ENCODE data around the gene ZSCAN2.
A peak's percentile ranks its signal among the peaks of the same experiment; 100 is the strongest.
"Not testable (repeated sequence)": the region's sequence is repeated elsewhere in the genome, so short reads cannot be mapped to it uniquely, and the experiment has no call there.

ZSCAN2 gene

DNA sequence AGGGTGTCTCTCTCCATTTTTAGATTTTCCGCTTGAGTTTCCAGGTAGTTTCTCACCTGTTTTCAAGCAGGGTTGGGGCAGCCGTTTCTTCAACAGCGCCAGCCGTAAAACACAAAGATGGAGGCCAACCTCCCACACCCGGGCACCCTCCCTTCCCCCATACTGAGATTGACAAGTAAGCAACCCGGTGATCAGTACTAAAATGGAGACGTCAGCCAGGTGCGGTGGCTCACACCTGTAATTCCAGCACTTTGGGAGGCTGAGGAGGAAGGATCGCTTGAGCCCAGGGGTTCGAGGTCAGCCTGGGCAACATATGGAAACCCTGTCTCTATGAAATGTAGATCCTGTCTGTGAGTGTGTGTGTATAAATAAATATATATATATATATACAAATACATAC is 903 bp upstream of the ZSCAN2 start:
- DNase-seq, result no peak

DNA sequence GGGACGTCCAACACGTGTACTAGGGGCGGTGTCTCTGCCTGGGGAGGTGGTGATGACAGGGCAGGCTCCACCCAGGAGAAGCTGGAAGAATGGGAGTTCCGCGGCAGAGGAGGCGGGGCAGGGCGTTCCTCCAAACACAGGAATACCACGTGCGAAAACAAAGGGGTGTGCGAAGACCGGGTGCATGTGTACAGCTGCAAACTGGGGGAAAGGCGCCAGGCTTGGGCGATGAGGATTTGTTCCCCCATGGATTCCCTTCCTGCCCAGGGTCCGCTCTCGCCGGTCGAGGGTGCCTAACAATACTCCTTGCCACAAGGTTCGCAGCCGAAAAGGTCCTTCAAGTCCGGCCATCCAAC is 500 bp upstream of the ZSCAN2 start:
- peak; percentile 80 for DNase-seq

DNA sequence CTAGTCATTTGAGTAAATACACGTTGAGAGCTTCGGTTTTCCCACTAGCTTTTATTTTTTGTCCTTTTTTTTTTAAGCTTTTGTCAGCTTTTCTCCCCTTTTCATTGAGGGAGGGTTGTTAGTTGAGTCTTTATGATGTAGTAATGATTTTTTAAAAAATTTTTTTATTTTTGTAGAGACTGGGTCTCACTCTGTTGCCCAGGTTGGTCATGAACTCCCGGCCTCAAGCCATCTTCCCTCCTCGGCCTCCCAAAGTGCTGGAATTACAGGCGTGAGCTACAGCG is 688 bp downstream of the ZSCAN2 start:
- DNase-seq, result no peak

DNA sequence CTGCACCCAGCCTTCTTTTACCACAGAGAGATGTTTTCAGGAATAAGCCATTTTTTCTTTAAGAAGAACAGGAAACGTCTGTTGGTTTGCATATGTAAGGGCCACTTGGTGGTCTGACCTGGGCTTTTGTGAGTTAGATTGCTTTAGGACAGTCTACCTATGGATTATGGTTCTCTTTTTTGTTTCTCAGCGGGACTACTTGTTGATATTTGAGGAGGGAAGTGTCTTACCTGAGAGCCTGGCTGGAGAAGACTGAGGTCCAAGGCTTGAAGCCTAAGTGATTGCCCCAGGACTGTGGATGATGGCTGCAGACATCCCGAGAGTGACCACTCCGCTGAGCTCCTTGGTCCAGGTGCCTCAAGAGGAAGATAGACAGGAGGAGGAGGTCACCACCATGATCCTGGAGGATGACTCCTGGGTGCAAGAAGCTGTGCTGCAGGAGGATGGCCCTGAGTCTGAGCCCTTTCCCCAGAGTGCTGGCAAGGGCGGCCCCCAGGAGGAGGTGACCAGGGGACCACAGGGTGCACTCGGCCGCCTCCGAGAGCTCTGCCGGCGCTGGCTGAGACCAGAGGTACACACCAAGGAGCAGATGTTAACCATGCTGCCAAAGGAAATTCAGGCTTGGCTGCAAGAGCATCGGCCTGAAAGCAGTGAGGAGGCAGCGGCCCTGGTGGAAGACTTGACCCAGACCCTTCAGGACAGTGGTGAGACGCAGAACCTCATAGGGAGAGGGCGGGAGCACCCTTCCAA is 3.0 kb downstream of the ZSCAN2 start:
- DNase-seq, result no peak

DNA sequence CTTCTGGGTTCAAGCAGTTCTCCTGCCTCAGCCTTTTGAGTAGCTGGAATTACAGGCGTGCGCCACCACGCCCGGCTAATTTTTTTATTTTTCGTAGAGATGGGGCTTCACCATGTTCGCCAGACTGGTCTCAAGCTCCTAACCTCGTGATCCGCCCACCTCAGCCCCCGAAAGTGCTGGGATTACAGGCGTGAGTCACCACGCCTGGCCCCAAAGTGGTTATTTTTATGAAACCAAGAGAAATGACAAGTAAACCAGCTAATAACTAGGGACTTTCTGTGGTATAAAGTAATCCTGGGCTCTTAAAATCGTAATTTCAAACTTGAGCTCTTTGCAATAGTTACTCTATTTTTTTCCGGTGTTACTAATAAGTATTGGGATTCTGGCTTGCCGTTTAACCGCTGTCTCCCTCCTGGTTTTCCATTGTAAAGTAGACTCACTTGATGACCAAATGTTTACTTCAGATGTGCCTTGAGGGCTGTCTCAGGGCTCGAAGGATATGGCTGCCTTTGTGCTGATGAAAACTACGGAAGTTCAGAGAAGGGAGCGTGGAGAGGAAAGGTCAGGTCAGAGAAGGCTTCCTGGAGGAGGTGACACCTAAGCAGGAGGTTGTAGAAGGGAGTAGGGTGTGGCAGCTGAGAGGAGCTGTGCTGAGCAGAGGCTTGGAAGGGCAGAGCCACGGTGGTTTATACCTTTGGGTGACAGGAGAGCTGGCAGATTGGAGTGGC is 4.2 kb downstream of the ZSCAN2 start:
- DNase-seq, result no peak

DNA sequence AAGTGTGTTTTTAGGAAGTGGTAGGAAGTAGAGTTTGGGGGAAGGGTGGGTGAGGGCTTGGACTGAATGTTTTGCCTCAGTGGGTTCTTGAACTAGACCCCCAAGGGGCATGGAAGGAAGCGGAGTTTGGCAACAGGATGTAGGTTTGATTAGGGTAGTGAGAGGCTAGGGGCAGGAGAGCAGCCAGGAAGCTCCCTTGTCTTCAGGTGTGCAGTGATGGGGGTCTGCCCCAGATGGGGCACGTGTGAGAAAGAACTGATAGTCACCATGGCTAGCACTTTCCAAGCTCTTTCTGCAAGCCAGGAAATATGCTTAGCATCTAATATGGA is 4.7 kb downstream of the ZSCAN2 start:
- no peak for DNase-seq

DNA sequence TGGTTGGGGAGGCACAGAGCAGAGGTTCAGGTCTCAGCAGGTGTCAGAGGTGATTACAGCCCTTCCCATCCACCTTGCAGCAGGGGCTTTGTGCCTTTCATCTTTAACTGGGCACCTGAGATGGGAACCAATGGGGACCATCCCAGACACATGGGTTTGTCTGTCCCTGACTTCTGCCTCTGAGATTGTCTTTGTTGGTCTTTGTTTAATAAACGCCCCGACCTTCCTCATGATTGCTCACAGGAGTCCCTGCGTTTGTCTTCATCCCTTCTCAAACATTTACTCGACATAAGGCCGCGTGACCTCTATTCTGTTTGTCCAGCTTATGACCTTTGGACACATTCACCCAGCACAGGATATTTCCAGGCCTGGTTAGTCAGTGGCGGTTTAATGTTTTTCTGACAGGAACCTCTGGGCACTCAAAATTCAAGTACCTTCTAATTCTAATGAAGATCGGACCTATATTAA is 5.9 kb downstream of the ZSCAN2 start:
- DNase-seq, result no peak

DNA sequence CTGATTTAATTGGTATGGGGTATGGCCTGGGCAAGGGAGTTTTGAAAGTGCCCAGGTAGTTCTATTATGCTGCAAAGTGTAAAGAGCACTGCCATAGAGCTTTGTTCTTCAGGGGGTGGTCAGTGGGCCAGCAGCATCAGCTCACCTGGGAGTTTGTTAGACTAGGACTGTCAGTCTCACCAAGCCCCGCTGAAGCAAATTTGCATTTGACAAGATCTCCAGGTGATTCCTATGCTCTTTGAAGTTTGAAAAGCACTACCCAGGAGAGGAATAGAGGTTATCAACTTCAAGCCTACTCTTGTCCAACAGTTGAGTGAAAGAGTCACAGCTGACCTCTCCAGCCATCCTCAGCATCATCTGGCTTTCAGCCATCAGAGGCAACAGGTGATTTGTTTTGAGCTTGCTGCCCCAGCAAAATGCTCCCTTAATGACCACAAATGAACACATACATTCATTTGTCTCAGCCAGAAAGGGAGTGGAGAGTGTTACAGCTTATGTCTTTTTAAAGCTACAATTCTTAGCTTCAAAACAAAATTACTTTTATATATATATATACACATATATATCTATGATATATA is 8.0 kb downstream of the ZSCAN2 start:
- DNase-seq, result no peak

DNA sequence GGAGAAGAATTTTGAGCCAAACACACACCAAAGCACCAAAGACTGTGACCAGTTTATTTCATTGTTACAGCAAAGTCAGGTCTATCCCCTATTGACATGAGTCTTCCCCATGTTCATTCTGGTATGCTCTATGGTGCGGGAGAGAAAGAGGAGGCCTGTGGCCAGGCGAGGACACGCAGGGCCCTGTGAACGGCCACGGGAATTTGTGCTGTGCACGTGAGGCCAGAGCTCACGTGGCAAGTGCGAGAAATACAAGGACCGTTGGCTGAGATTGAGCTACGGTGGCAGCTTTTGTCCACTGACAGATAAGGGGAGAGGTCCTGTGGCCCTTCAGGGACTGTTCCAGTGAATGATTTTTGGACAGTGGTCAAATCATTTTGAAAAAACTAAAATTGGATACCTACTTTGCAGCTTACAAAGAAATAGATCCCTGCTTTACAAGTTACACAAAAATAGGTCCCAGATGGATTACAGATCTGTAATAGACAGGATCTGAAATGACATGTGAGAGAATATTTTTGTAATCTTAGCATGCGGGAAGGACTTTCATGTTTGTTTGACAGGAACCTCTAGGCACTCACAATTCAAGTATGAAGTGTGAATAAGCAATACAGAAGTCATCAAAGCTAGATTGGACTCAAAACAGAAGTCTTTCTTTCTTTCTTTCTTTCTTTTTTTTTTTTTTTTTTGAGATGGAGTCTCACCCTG is 9.2 kb downstream of the ZSCAN2 start:
- no peak for DNase-seq

DNA sequence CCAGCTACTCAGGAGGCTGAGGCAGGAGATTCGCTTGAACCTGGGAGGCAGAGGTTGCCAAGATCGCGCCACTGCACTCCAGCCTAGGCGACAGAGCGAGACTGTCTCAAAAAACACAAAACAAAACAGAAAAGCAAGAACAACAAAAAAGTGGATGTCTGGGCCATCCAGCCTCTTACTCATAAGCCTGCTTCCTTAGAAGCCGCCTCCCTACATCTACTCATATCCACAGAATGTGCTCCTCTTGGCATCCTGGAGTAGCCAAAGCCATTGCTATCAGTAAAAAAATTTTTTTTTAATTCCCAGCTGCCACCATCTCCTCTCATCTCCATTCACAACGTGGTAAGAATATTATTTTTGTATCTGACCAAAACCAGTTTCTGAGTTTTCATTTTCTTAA is 10.8 kb downstream of the ZSCAN2 start:
- DNase-seq, result no peak

DNA sequence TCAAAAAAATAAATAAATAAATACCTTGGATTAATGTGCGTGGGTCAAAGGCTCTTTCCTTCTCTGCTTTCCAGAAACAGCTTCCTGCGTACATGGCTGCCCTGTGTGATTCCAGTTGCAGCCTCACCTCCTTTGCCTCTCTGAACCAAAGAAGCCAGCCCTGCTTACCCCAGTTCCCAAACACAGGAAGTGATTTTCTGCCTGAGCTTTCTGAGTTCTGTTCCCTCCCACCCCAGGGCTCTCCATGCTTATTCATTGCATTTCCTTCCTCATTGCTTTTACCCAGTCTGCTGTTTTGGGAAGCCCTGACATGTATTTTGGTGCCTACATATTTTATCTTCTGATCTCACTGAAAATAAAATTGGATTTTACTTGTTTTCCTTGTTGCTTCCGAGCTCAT is 15.4 kb downstream of the ZSCAN2 start:
- no peak for DNase-seq

DNA sequence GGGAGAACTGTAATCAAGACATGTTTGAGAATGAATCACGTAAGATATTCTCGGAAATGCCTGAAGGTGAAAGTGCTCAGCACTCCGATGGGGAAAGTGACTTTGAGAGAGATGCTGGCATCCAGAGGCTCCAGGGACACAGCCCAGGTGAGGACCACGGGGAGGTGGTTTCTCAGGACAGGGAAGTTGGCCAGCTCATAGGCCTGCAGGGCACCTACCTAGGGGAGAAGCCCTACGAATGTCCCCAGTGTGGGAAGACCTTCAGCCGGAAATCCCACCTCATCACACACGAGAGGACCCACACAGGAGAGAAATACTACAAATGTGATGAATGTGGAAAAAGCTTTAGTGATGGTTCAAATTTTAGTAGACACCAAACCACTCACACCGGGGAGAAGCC is 19.8 kb downstream of the ZSCAN2 start:
- no peak for DNase-seq

DNA sequence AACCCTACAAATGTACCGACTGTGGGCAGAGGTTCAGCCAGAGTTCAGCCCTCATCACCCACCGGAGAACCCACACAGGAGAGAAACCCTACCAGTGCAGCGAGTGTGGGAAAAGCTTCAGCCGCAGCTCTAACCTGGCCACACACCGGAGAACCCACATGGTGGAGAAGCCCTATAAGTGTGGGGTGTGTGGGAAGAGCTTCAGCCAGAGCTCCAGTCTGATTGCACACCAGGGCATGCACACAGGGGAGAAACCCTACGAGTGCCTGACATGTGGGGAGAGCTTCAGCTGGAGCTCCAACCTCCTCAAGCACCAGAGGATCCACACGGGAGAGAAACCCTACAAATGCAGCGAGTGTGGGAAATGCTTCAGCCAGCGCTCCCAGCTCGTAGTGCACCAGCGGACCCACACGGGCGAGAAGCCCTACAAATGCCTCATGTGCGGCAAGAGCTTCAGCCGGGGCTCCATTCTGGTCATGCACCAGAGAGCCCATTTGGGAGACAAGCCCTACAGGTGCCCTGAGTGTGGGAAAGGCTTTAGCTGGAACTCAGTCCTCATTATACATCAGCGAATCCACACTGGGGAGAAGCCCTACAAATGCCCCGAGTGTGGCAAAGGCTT is 20.7 kb downstream of the ZSCAN2 start:
- DNase-seq, result no peak

DNA sequence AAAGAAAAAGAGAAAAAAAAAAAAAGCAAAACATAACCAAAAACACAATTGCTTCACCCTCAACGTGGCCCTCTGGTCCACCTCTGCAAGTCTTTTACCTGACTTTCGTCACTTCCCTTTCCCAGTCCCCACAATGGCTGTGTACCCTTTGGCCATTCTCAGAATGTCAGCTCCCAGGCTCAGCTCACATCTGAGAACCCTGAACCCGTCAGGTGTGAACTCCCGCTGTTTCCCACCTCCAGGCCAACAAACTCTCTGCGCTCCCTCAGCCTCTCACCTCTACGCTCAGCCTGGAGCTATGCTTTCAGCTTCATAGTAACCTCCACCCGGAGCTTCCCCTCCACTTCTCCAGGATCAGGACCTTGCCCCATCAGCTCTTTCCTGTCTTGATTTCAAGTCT is 23.6 kb downstream of the ZSCAN2 start:
- no peak for DNase-seq

DNA sequence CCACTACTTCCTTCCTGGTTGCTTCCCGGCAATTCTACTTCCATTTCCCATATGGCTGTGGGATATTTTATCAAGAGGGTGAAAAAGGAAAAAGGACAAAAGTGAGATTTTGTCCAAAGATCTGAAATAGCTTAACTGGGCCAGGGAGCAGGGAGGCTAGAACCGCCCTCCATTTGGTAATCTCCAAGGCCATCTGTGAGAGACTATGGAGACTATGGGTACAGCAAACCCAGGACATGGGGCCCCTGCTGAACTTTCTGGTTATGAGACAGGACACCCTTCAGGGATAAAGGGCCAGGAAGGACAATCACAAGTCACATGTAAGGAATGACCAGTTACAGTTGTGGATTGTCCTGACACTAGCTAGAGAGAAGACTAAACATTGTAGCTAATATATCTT is 24.3 kb downstream of the ZSCAN2 start:
- no peak for DNase-seq

DNA sequence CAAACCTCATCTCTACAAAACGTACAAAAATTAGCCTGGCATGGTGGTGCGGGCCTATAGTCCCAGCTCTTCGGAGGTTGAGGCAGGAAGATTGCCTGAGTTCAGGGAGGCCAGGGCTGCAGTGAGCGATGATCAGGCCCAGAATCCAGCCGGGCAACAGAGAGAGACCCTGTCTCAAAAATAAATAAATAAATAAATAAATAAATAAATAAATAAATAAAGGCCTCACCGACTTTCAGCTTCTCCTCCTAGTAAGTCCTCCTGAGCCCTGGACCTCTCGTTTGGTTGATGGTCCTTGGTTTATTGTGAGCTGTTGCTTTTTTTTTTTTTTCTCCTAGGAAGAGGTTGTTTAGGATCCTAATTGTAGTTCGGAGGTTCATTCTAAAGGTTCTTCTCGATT is 28.2 kb downstream of the ZSCAN2 start:
- DNase-seq, result no peak

DNA sequence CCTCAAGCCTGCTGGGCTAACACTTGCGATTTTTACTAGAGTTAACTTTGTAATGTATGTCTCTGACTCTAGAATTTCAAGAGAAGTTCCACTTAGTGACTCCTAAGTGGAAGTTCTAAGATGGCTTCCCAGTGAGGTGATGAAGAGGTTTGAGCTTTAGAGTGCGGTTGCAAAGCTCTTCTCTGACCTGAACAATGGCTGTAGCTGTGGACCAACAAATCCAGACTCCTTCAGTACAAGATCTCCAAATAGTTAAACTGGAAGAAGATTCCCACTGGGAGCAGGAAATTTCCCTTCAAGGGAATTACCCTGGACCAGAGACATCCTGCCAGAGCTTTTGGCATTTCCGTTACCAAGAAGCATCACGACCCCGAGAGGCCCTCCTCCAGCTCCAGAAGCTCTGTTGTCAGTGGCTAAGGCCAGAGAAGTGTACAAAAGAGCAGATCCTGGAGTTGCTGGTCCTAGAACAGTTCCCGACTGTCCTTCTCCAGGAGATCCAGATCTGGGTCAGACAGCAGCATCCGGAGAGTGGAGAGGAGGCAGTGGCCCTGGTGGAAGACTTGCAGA is 31.0 kb downstream of the ZSCAN2 start:
- no peak for DNase-seq

DNA sequence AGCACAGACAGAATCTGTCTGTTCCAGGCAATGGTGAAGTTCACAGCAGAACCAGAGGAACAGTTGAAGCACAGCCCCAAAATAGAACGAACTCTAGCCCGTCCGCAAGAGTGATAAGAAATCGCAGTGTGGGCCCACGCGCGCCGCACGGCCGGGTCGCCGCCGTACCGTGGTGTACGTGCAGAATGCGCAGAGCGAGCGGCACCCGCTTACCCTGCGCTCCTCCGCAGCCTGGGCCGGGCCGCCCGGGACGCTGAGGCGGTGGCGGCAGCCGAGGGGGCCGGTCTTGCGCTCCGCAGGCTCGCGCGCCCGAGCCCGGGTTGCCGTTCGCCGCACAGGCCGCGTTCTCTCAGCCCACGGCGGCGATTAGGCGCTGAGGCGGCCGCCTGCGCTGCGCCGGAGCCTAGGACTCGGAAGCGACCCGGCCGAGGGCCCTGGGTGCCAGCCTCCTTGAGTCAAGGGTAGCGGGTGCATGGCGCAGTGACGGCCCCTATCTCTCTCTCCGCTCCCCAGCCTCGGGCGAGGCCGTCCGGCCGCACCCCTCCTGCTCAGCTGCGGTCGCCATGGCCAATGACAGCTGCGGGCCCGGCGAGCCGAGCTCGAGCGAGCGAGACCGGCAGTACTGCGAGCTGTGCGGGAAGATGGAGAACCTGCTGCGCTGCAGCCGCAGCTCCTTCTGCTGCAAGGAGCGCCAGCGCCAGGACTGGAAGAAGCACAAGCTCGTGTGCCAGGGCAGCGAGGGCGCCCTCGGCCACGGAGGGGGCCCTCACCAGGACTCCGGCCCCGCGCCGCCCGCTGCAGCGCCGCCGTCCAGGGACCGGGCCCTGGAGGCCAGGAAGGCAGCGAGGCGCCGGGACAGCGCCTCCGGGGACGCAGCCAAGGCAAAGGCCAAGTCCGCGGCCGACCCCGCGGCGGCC is 32.8 kb downstream of the ZSCAN2 start:
- no peak for DNase-seq

DNA sequence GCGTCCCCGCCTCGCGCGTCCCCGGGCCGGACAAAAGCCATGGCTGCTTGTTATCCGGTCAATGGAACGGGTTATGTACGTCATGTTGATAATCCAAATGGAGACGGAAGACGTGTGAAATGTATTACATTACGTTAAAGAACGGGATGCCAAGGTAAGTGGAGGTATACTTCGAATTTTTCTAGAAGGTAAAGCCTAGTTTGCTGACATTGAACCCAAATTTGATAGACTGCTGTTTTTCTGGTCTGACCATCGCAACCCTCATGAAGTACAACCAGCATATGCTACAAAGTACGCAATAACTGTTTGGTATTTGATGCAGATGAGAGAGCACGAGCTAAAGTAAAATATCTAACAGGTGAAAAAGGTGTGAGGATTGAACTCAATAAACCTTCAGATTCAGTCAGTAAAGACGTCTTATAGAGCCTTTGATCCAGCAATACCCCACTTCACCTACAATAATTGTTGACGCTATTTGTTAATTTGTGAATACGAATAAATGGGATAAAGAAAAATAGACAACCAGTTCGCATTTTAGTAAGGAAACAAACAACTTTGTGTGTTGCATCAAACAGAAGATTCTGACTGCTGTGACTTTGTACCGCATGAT is 33.5 kb downstream of the ZSCAN2 start:
- DNase-seq, result no peak

DNA sequence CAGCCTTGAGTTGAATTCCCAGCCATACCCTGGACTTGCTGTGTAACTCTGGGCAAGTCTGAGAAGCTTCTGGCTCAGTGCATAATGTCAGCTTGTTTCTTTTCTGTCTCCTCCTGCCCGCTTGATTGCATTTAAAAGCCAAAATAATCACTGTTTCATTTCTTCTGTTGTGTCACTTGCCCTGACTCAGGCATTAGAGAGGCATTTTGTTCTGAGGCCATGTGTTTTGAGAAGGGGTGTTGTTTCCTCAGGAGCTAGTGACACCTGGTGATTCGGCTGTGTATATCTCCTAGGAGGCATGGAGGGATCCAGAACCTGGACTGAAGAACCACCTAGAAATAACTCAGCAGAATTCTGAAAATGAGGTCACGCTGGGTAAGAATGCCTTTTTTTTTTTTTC is 37.3 kb downstream of the ZSCAN2 start:
- DNase-seq, result no peak

DNA sequence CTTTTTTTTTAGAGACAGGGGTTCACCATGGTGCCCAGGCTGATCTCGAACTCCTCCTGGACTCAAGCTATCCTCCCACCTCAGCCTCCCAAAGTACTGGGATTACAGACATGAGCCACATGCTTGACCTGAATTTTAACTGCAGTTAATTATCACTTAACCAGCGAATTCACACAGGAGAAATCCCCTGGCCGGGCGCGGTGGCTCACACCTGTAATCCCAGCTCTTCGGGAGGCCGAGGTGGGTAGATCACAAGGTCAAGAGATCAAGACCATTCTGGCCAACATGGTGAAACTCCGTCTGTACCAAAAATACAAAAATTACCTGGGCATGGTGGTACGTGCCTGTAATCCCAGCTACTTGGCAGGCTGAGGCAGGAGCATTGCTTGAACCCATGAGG is 41.1 kb downstream of the ZSCAN2 start:
- DNase-seq, result not testable (repeated sequence)

DNA sequence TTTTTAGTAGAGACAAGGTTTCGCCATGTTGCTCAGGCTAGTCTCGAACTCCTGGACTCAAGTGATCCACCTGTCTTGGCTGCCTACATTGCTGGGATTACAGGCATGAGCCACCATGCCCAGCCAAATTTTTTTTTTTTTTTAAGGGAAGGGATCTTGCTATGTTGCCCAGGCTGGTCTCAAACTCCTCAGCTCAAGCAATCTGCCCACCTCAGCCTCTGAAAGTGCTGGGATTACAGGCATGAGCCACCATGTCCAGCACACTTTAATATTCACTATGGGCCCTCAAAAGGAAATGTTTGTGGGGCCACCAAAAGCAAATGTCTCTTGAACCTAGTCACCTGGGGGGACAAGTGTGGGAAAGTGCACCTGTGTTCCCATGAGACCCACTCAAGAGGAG is 41.8 kb downstream of the ZSCAN2 start:
- DNase-seq, result not testable (repeated sequence)
